ENCODE data around the gene OR5H1. TPM values are rescaled to one million over a fixed set of nuclear protein-coding genes. Genes with fewer than 3 reads are reported as not detected.

Gene OR5H1
- total and polyA plus RNA-seq, 9 of the 15 experiments (the other 6 are each of a cell fraction or from before 2014, with no cell fraction given): not detected

- TF ChIP-seq ZNF407 (IDR thresholded peaks at IDR 0.05; ENCODE audit: low read depth) (no peak), NCOA1 (IDR thresholded peaks at IDR 0.05; ENCODE audit: low read depth) (no peak), MTA3 (IDR thresholded peaks at IDR 0.05; ENCODE audit: borderline replicate concordance) (no peak), L3MBTL2 (IDR thresholded peaks at IDR 0.05) (no peak), CREB3L1 (IDR thresholded peaks at IDR 0.05; ENCODE audit: borderline replicate concordance, low read depth) (no peak), MNT (conservative IDR thresholded peaks at IDR 0.05) (no peak), COPS2 (conservative IDR thresholded peaks at IDR 0.05) (no peak), ZNF274 (IDR thresholded peaks at IDR 0.05; ENCODE audit: borderline replicate concordance, low read depth, low read length) (no peak), BRCA1 (IDR thresholded peaks at IDR 0.05) (no peak), BRCA1 (CRISPR knock-in tag; IDR thresholded peaks at IDR 0.05) (no peak), ZKSCAN1 (IDR thresholded peaks at IDR 0.05; ENCODE audit: low read depth, low read length) (no peak), ZNF282 (CRISPR knock-in tag; IDR thresholded peaks at IDR 0.05) (no peak)
Measured at GRCh38 chr3:98114264-98114663, 16.3 kb upstream of the OR5H1 start (continued).
